ENCODE results near the gene DNAJB8.

DNA sequence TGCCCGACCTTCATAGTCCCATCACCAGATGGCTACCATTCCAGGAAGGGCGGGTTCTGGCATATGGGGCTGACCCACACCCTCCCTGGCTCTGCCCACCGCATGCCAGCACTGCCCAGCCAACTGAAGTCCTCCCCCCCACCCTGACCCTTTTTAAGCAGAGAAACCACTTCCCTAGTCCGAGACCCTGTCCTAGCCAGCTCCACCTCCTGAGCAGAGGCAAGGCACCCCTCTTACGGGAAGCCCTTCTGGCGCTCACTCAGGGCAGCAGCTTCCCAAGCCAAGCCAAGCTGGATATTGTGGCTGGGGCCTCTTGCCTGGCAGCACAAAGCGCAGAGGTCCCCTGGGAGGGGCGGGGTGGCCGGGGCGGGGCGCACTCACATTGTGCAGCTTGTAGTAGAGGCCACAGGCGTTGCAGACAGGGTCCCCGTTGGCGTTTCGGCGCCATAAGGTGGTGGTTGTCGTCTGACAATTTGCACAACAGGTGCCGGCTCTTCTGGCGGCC lies 14.8 kb upstream of the DNAJB8 start:
- no peak for TF ChIP-seq POLR2A (IDR thresholded peaks at IDR 0.05; ENCODE audit: extremely low read depth, insufficient read length)
- no peak for TF ChIP-seq CTCF (IDR thresholded peaks at IDR 0.05; ENCODE audit: low read depth, low read length)
- TF ChIP-seq, protein P1, sequence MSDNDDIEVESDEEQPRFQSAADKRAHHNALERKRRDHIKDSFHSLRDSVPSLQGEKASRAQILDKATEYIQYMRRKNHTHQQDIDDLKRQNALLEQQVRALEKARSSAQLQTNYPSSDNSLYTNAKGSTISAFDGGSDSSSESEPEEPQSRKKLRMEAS (IDR thresholded peaks at IDR 0.05; ENCODE audit: low read depth, low read length): no peak
- no peak for TF ChIP-seq MYC (IDR thresholded peaks at IDR 0.05; ENCODE audit: low read depth, low read length)

All from NB4 (cell line).